Smooth muscle cell (in vitro differentiated cells): ENCODE measurements around the gene PRADC1. TPM values are rescaled to one million over a fixed set of nuclear protein-coding genes. Genes with fewer than 3 reads are reported as not detected.

Experiments used
- DNase-seq: peaks from one replicate; lab custom pipeline; 2025; ENCODE audit not compliant: unreplicated experiment; lab: John Stamatoyannopoulos, UW
- H2AFZ ChIP-seq: fragments of 200-600 bp; sonication (generic); 2 replicates; pipeline ENCODE4 v1.6.0; 2016; ENCODE audit warnings: antibody characterized with exemption, low read depth, mild to moderate bottlenecking
- H3F3A ChIP-seq: fragments of 200-600 bp; sonication (generic); 2 replicates; pipeline ENCODE4 v1.6.0; 2017; ENCODE audit warnings: antibody characterized with exemption, low read depth
- H3K27ac ChIP-seq: fragments of 200-600 bp; sonication (generic); 2 replicates; pipeline ENCODE4 v1.5.1; 2016; ENCODE audit warnings: low read depth, mild to moderate bottlenecking
- H3K27me3 ChIP-seq: fragments of 200-600 bp; sonication (generic); 2 replicates; pipeline ENCODE4 v1.6.1; 2016; ENCODE audit warnings: low read depth, mild to moderate bottlenecking
- H3K36me3 ChIP-seq: fragments of 200-600 bp; sonication (generic); 2 replicates; pipeline ENCODE4 v1.5.1; 2016; ENCODE audit warnings: low read depth
- H3K4me1 ChIP-seq: fragments of 200-600 bp; sonication (generic); 2 replicates; pipeline ENCODE4 v1.5.1; 2016; ENCODE audit warnings: low read depth
- H3K4me2 ChIP-seq: fragments of 200-600 bp; sonication (generic); 2 replicates; pipeline ENCODE4 v1.6.0; 2016; ENCODE audit warnings: mild to moderate bottlenecking
- H3K4me3 ChIP-seq: fragments of 200-600 bp; sonication (generic); 2 replicates; pipeline ENCODE4 v1.5.1; 2016; ENCODE audit warnings: mild to moderate bottlenecking
- H3K79me2 ChIP-seq: fragments of 200-600 bp; sonication (generic); 2 replicates; pipeline ENCODE4 v1.6.0; 2016; ENCODE audit warnings: low read depth, mild to moderate bottlenecking
- H3K9ac ChIP-seq: fragments of 200-600 bp; sonication (generic); 2 replicates; pipeline ENCODE4 v1.6.0; 2016; ENCODE audit warnings: low read depth
- H3K9me3 ChIP-seq: fragments of 200-600 bp; sonication (generic); replicated peaks from 2 replicates; pipeline ENCODE4 v1.5.1; 2016; ENCODE audit warnings: low read depth
- H4K20me1 ChIP-seq: fragments of 200-600 bp; sonication (generic); 2 replicates; pipeline ENCODE4 v1.6.0; 2016; ENCODE audit warnings: low read depth
- WGBS: methylation state at CpG from one replicate; pipeline ENCODE4 v1.1.7; 2016; ENCODE audit warnings: low lambda C conversion rate; 5-methylcytosine and 5-hydroxymethylcytosine counted together
- polyA plus RNA-seq: library from polyadenylated mRNA; unstranded; fragments of >200 nt; fragmentation: Nextera tagmentation; extraction: Ambion mirVana; gene quantifications from 2 replicates; pipeline ENCODE4 v1.2.1, GENCODE V29; 2016
- total RNA-seq: library from RNA; depleted of rRNA; stranded (reverse); fragments of >200 nt; gene quantifications from 2 replicates; pipeline ENCODE4 v1.2.3, GENCODE V29; 2014
- TF ChIP-seq, protein P1 (sequence below): fragments of 200-600 bp; sonication (generic); IDR thresholded peaks from 2 replicates; pipeline ENCODE4 v1.5.1; 2017; ENCODE audit warnings: borderline replicate concordance, mild to moderate bottlenecking, antibody characterized with exemption; ENCODE audit not compliant: insufficient read depth, poor library complexity, severe bottlenecking

PRADC1 gene
- total and polyA plus RNA-seq, 2 experiments from 2014 or later, result 24.0 to 51.4 TPM

DNA sequence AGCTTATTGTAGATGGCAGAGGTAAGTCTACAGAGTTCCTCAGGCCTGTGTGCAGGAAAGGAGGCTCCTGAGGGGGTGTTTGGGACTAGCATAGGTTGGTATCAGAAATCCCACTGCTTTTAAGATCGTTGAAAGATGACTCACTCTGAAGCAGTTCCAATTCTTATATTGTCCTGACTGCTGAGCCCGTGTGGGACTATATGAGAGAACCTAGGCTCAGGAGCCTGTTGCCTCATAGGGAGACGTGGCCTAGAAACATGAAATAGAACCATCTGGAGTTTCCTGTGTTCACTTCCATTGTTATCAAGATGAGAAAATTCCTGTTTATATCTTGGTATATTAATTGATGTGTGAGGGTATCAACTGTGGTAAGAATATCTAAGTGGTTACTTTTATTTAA lies 6.7 kb upstream of the PRADC1 start:
- Histone ChIP-seq H3F3A (peaks cover 10% of the 10 kb centered on the region), H4K20me1 (peaks cover 99% of the 10 kb centered on the region), H3K4me2 (no peak overlapping the region), H3K4me3 (no peak overlapping the region), H3K4me1 (peaks cover 10% of the 10 kb centered on the region), H3K27ac (no peak overlapping the region), H3K79me2 (peaks cover 77% of the 10 kb centered on the region), H3K36me3 (peaks cover 14% of the 10 kb centered on the region), H3K9ac (no peak overlapping the region), H2AFZ (no peak overlapping the region), H3K9me3 (no peaks in the 10 kb centered on the region), H3K27me3 (no peaks in the 10 kb centered on the region)
- WGBS, result 64% methylated on average over 3 of the region's 3 CpGs
- DNase-seq, result no peak
- TF ChIP-seq, protein P1, sequence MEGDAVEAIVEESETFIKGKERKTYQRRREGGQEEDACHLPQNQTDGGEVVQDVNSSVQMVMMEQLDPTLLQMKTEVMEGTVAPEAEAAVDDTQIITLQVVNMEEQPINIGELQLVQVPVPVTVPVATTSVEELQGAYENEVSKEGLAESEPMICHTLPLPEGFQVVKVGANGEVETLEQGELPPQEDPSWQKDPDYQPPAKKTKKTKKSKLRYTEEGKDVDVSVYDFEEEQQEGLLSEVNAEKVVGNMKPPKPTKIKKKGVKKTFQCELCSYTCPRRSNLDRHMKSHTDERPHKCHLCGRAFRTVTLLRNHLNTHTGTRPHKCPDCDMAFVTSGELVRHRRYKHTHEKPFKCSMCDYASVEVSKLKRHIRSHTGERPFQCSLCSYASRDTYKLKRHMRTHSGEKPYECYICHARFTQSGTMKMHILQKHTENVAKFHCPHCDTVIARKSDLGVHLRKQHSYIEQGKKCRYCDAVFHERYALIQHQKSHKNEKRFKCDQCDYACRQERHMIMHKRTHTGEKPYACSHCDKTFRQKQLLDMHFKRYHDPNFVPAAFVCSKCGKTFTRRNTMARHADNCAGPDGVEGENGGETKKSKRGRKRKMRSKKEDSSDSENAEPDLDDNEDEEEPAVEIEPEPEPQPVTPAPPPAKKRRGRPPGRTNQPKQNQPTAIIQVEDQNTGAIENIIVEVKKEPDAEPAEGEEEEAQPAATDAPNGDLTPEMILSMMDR, result no peak

GRCh38 chr2:73238976-73239375 lies 5.9 kb upstream of the PRADC1 start:
- H3K9ac ChIP-seq, result no peak overlapping the region
- H3K4me2 ChIP-seq, result no peak overlapping the region
- H4K20me1 ChIP-seq, result peaks cover 94% of the 10 kb centered on the region
- no peaks in the 10 kb centered on the region for H3K27me3 ChIP-seq
- 97% methylated on average over 1 of the region's 1 CpG for WGBS
- H3K9me3 ChIP-seq, result no peaks in the 10 kb centered on the region
- peaks cover 11% of the 10 kb centered on the region for H3K36me3 ChIP-seq
- no peak overlapping the region for H3K4me3 ChIP-seq
- H3K27ac ChIP-seq, result no peak overlapping the region
- TF ChIP-seq, protein P1, result no peak
- no peak for DNase-seq
- H3K4me1 ChIP-seq, result peaks cover 10% of the 10 kb centered on the region
- peaks cover 83% of the 10 kb centered on the region for H3K79me2 ChIP-seq
- no peak overlapping the region for H2AFZ ChIP-seq
- H3F3A ChIP-seq, result peaks cover 10% of the 10 kb centered on the region

GRCh38 chr2:73238149-73238548 lies 5.1 kb upstream of the PRADC1 start:
- peaks cover 87% of the 10 kb centered on the region for H4K20me1 ChIP-seq
- WGBS, result 56% methylated on average over 3 of the region's 3 CpGs

GRCh38 chr2:73237168-73237567 lies 4.1 kb upstream of the PRADC1 start:
- Histone ChIP-seq H3F3A (peaks cover 10% of the 10 kb centered on the region), H3K9ac (no peak overlapping the region), H3K27me3 (no peaks in the 10 kb centered on the region), H3K36me3 (peaks cover 6% of the 10 kb centered on the region), H3K4me2 (no peak overlapping the region), H3K4me1 (peaks cover 14% of the 10 kb centered on the region), H3K4me3 (no peak overlapping the region), H3K9me3 (no peaks in the 10 kb centered on the region), H2AFZ (no peak overlapping the region), H3K79me2 (peaks cover 80% of the 10 kb centered on the region), H3K27ac (no peak overlapping the region), H4K20me1 (peaks cover 77% of the 10 kb centered on the region)
- 90% methylated on average over 1 of the region's 1 CpG for WGBS
- DNase-seq, result no peak
- TF ChIP-seq, protein P1, result no peak

More at GRCh38 chr2:73238149-73238548, 5.1 kb upstream of the PRADC1 start:
- Histone ChIP-seq H3K9me3 (no peaks in the 10 kb centered on the region), H3K9ac (peak overlapping the region; percentile 13), H3F3A (peaks cover 10% of the 10 kb centered on the region), H3K4me2 (no peak overlapping the region), H2AFZ (no peak overlapping the region), H3K79me2 (peaks cover 83% of the 10 kb centered on the region), H3K27me3 (no peaks in the 10 kb centered on the region), H3K27ac (peak overlapping the region; percentile 10), H3K4me1 (peaks cover 10% of the 10 kb centered on the region), H3K4me3 (no peak overlapping the region), H3K36me3 (peaks cover 9% of the 10 kb centered on the region)
- TF ChIP-seq, protein P1, result no peak
- no peak for DNase-seq
